GM19025 (cell line): ENCODE data around the gene DNMT3B.
"Not testable (repeated sequence)": the region's sequence is repeated elsewhere in the genome, so short reads cannot be mapped to it uniquely, and the experiment has no call there.

Experiments
- ATAC-seq: cut with Tn5 transposase; IDR thresholded peaks from one replicate; pipeline ENCODE4 v1.9.1; 2021; ENCODE audit warnings: mild to moderate bottlenecking, low read depth, moderate library complexity; ENCODE audit not compliant: unreplicated experiment

Gene DNMT3B

DNA sequence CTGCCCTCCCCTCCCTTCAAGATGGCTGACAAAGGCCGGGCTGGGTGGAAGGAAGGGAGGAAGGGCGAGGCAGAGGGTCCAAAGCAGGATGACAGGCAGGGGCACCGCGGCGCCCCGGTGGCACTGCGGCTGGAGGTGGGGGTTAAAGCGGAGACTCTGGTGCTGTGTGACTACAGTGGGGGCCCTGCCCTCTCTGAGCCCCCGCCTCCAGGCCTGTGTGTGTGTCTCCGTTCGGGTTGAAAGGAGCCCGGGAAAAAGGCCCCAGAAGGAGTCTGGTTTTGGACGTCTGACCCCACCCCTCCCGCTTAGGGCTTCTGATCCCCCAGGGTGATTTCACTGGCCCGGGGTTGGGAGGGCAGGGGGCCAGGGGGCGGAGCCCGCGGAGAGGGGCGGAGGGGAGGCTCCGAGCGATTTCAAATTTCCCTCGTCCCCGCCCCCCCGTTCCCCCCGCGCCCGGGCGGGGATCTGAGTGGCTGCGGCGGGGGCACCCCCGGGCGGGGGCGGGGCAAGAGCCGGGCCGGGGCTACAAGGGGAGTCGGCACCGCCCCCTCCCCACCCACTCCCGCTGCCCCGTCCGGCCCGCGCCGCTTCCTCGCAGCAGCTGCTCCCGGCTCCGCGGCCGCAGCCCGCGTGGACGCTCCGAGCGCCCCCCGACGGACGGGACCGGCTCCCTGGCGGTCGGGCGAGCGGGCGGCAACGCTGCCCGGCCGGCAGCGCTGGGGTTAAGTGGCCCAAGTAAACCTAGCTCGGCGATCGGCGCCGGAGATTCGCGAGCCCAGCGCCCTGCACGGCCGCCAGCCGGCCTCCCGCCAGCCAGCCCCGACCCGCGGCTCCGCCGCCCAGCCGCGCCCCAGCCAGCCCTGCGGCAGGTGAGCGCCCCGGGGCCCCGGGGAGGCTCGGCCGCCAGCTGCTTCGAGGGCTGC lies at the start of gene DNMT3B:
TSS of gene DNMT3B (plus strand) at position 555 of the 923 bp plus-strand sequence. CDS start 17,939 bp downstream, outside the sequence.
- ATAC-seq = peak; percentile 76

DNA sequence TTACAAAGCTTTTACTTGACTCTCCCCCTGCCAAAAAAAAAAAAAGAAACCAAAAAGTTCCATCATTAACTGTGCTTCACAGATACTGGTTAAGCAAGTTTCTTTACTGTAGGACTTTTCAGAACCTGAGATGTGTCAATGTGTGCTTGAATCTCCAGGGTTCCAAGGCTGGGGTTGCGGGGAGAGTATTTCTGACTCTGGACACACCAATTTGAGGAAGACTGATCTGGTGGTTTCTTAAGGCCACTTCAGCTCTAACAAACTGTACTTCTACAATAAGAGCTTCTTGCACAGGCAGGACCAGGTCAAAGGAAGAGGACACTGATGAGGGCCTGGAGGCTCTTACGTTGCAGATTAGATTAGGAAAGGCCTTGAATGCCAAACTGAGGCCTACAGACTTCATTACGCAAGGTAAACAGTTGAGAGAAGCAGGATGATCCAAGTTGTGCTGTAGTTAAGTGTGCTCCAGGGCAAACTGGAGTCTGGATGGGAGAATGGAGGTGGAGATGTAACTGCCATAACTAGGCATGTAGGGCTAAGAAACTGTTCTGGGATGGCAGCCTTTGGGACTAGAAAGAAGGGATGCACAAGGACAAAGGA lies 43.3 kb upstream of the DNMT3B start:
- no peak for ATAC-seq

DNA sequence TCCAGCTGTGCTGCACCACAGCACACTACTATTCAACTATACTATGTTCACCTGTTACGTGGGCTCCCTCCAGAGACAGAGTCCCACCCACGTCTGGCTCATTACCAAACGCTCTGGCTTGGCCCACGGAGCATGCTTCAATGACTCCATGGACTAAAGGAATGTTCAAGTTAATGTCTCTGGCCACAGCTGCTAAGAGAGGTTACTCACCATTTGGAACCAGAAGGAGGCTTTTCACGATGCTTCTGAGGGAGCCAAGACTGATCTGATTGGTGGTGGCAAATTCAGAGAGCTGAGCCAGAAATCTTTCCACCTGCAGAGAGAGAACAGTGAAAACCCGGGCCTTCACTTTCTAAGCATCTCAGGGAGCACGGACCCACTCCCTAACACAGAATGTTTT lies 34.5 kb upstream of the DNMT3B start:
- no peak for ATAC-seq

DNA sequence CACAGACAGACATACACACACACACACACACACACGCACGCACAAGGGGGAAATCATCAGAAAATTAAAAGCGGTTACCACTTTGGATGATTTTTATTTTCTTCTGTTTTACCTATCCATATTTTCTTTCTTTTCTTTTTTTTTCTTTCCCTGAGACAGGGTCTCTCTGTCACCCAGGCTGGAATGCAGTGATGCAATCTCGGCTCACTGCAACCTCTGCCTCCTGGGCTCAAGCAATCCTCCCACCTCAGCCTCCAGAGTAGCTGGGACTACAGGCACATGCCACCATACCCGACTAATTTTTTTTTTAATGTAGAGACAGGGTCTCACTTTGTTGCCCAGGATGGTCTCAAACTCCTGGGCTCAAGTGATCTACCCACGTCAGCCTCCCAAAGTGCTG lies 33.8 kb upstream of the DNMT3B start:
- not testable (repeated sequence) for ATAC-seq

DNA sequence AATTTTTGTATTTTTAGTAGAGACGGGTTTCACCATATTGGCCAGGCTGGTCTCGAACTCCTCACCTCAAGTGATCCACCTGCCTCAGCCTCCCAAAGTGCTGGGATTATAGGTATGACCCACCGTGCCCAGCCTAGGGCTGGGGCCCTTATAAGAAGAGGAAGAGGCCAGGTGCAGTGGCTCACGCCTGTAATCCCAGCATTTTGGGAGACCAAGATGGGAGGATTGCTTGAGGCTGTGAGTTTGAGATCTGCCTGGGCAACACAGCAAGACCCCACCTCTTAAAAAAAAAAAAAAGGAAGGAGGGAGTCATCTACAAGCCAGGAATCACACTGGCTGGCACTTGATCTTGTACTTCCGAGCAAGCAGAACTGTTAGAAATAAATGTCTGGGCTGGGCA lies 32.9 kb upstream of the DNMT3B start:
- not testable (repeated sequence) for ATAC-seq

DNA sequence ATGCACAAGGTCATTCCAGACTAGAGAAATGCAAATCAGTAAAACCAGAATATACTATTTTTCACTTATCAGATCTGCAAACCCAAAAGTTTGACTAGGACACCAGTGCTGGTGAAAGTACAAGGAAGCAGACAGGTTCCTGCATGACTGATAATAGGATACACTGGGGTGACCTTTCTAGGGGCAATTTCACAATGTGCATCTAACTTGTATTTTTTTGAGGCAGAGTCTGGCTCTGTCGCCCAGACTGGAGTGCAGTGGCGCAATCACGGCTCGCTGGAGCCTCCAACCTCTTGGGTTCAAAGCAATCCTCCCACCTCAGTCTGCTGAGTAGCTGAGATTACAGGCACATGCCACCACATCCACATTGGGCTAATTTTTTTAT lies 30.3 kb upstream of the DNMT3B start:
- ATAC-seq = no peak

DNA sequence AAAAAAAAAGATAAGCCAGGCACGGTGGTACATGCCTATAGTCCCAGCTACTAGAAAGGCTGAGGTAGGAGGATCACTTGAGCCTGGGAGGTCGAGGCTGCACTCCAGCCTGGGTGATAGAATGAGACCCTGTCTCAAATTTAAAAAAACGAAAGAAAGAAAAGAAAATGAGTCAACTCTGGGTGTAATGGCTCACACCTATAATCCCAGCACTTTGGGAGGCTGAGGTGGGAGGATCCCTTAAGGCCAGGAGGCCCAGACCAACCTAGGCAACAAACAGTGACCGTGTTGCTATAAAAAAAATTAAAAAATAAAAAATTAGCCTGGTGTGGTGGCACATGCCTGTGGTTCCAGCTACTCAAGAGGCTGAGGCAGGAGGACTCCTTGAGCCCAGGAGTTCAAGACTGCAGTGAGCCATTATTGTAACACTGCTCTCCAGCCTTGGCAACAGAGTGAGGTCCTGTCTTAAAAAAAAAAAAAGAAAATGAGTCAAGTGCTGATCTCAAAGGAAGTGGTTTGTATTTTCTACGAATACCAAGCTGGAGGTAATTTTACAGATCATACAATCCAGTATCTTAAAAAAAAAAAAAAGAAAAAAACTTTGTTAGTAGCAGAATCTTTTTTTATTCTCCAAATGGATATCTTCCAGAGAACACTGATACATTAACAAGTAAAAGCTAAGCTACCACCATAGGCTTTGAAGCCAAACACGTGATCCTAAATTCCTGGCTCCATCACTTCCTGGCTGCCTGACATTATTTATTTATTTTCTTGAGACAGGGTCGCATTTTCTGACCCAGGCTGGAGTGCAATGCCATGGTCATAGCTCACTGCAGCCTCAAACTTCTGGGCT lies 24.6 kb upstream of the DNMT3B start:
- no peak for ATAC-seq

DNA sequence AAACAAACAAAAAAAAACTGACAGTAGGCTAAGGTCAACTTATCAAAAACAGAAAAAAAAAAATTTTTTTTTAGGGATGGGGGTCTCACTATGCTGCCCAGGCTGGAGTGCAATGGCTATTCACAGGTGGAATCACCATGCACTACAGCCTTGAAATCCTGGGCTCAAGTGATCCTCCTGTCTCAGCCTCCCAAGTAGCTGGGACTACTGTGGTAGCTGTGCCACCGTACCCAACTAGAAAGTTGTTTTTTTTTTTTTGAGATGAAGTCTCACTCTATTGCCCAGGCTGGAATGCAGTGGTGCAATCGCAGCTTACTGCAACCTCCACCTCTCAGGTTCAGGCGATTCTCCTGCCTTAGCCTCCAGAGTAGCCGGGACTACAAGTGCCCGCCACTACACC lies 21.0 kb upstream of the DNMT3B start:
- ATAC-seq = no peak

DNA sequence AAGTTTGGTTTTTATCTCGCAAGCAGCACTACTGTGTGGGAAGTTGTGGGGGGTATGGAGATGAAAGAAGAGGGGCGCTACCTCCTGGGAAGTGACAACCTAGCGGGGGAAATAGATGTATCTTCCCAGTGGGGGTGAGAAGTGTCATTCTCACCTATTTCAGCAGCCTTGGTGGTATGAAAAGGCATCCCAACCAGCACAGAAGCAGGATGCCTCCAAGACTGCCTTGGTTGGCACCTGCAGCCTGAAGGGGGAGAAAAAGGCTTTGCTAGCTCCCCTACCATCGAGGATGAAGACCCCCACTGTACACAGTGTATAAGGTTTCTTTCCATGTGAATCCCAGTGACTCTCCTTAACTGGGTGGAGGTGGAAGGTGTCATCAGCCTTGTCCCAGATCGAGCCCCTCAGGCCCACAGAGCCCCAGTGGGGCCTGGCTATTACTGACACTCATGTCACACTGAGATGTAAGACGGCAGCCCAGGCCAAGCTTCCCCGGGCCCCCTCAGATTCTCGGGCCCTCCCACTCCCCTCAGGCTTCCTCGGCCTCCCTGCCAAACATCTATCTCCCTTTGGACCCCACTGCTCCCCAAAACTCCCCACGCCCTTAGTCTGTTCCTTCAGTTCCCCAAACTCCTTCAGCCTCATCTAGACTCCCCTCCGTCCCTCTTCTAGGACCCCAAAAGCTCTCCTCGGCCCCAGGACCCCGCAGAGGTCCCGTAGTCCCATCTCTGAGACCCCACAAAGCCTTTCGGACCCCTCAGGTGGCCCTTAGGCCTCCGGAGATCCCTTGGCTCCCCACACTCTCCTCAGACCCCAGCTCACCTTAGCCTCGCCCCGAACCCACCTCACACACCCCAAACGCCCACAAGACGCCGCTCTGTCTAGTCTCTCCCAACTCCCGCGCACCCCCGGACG lies 19.6 kb upstream of the DNMT3B start:
- ATAC-seq = no peak

DNA sequence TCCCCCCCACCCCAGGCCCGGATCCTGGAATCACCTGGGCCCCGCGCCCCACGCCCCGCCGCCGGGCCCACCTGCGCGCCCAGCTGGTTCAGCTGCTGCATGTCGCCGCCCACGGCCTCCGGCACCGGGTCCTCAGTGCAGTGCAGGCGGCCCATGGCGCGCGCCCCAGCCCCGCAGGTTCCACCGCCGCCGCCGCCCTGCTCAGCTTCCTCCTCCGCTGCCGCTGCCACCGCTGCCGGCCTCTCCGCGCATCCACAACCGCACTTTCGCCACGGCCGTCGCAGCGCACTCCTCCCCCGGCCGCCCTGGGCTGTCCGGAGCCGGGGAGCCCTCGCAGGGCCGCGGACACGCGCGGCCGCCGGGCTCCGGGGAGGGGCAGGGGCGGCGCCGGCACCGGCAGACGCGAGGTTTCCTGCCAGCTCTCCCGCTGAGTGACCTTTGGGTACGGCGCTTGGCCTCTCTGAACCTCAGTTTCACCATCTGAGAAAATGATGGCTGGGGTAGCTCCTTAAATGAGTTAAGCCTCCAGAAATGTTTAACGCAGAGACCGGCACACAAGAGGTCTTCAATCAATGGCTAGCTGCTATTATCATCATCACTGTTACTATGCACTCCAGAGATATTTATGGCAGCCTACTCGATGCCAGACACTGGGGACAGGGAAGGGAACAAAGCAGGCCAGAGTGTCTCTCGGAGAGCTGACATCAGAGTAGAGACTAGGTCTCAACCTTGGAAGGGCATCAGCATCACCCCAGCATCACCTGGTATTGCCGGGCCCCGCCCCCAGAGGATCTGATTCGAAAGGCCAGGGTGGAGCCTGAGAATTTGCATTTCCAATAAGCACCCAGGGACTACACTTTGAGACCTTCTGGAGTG lies 18.7 kb upstream of the DNMT3B start, which contains the start of gene COMMD7:
TSS of gene COMMD7 (minus strand) at position 231 of the 876 bp plus-strand sequence. CDS start at position 155, 76 bp downstream.
- ATAC-seq = peak; percentile 63

DNA sequence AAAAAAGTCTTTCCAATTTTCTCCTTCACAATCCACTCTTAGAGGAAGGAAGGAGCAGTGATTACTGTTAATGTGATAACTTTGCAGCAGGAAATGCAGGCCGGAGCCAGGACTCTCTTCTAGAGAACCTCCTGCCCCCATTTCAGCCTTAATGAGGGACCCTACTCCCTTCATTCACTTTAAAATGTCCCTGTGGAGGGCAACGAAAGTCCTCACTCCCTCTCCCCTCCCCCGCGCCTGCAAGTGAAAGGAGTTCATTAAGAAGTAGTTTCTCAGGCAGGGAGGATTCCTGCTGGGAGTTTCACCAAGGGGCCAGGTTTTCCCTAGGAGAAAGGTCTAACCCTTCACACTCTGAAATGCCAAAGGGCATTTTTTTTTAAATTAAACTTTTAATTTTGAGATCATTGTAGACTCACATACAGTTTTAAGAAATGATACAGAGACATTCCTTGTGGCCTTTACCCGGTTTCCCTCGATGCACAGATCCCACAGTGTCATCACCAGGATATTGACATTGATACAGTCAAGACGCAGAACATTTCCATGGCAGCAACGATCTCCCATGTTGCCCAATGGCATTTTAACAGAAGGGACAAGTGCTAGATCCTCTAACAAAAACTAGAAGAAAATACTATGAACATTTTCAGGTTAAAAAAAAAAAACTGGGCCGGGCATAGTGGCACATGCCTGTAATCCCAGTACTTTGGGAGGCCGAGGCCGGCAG lies 12.1 kb upstream of the DNMT3B start:
- ATAC-seq = no peak

DNA sequence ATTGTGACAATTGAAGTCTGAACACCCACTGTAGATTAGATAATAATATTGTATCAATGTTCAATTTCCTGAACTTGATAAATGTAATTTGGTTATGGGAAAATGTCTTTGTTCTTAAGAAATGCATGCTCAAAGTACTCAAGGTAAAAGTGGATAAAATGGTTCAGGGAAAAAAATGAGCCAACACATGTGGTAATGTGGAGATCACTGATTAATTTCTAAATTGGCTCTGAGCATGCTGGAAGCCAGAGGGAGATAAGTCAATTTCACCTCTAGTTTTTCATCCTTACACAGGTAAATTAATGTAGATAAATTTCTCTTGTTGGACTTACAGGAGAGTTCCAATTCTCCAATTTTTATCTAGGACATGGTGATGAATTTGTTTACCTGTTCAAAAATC lies 10.9 kb upstream of the DNMT3B start:
- no peak for ATAC-seq

DNA sequence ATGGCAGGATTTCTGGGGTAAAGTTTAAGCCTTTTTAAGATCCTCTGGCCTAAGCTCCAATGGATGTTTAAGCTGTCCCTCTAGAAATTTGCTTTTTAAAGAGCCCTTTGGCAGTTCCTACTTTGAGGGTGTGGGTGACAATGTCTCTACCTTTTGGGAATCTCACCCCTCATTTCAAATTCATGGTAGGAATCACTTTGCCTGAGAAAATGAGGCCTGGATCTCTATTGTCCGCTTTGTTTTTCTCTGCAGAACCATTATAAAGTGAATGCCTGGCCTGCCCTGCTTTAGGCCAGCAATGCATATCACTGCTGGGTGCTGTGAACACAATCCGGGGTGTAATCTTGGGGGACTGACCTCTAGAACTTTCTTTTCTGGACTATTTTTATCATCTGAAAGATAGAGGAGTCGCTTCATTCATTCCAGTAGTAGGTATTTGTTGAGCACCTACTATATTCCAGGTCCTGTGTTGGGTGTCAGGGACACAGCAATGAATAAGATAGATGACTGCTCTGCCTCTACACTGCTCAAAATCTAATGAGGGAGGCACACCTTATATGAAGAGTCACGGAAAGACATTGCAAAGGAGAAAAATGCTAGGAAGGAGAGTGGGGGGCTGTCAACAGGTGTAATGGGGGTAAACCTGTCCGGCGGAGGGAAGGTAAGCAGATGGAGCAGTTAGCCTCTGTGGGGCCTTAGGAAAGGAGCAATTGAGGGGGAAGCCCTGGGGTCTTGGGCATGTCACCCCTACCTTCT lies 10.3 kb upstream of the DNMT3B start:
- ATAC-seq = no peak

DNA sequence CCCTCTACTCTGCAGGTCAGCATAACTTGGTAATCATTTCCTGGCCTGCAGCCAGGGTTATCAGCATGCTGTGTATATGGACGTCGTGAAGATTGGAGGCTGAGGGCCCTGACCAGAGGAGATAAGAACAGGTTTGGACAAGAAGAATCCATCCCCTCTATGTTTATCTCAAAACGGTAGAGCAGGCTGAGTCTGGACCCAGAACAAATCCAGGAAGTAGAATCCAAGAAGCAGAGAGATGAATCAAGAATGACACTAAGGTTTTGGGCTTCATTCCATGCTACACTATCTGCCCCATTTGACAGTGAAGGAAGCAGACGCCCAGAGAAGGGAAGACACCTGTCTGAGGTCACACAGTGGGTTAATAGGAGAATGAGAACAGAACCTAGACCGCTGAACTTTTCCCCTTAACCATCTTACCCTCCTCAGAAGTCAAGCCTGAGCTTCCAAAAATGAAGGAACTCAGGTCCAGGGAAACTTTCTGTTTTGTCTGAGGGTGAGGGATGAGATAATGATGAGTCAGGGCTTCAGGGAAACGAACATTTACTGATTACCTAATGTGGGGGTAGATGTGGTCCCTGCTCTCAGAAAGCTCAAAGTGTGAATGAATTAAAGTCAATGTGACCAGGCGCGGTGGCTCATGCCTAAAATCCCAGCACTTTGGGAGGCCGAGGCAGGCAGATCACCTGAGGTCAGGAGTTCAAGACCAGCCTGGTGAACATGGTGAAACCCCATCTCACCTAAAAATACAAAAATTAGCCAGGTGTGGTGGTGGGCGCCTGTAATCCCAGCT lies 9.5 kb upstream of the DNMT3B start:
- no peak for ATAC-seq

DNA sequence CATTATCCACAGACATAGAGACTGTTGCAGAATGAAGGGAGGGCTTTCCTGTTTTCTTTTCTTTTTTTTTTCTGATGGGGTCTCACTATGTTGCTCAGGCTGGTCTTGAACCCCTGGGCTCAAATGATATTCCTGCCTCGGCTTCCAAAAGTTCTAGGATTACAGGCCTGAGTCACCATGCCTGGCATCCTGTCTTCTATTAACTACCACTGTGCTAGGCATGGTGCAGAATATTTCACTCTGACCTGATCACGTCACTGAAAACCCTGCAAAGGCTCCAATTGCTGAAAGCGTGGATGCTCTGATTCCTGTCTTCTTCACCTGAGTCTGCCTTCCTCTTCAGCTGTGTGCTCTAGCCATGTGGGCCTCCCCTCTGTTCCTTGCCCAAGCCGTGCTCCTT lies 8.5 kb upstream of the DNMT3B start:
- no peak for ATAC-seq

DNA sequence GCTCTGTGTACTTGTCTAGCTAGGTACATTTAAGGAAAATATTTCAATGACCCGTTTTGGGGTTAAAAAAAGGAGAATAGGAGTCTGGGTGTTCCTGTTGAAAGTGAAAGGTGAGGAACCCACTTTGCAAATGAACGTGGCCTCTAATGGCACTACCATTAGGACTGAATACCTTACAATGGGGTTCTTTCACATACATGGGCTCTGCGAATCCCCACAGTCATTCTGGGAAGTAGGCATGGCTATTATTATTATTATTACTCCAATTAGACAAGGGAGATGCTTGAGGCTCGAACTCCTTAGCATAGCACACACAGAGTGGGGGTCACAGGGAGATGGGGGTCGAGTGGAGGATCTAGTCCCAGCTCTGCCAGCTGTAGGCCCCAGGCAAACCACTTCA lies 6.0 kb upstream of the DNMT3B start:
- ATAC-seq = no peak

DNA sequence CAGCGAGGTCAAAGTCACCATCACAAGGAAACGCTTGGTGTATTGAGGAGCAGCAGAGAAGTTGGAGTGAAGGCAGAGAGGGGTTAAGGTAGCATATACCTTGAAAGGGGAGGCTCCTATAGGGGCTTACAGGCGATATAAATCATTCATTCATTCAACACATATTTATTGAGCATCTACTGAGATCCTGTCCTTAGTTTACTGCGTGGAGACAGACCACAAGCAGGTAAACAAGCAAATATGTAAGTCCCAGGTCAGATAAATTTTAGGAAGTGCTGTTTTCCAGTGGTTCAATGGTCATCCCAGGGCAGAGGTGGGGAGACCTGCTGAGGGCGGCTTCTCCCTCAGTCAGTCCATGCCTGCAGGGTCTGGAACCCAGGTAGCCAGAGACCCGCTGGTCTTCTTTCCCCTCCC lies 761 bp upstream of the DNMT3B start:
- no peak for ATAC-seq
